IPS-15b (cell line): Measurements from ENCODE around the gene MRM1.
"Not testable (repeated sequence)": the region's sequence is repeated elsewhere in the genome, so short reads cannot be mapped to it uniquely, and the experiment has no call there.

Experiments used
- H3K27me3 ChIP-seq: one replicate; pipeline ENCODE4 v1.6.1; 2013; ENCODE audit warnings: low read length; ENCODE audit not compliant: control insufficient read depth, insufficient read depth
- H3K36me3 ChIP-seq: one replicate; pipeline ENCODE4 v1.6.1; 2013; ENCODE audit warnings: low read length; ENCODE audit not compliant: control insufficient read depth, insufficient read depth
- H3K4me1 ChIP-seq: one replicate; pipeline ENCODE4 v1.6.1; 2013; ENCODE audit warnings: mild to moderate bottlenecking, low read length; ENCODE audit not compliant: control insufficient read depth, insufficient read depth
- H3K4me3 ChIP-seq: one replicate; pipeline ENCODE4 v1.5.1; 2013; ENCODE audit warnings: low read depth, low read length
- H3K9ac ChIP-seq: one replicate; pipeline ENCODE4 v1.6.1; 2013; ENCODE audit warnings: low read depth, mild to moderate bottlenecking, low read length
- H3K9me3 ChIP-seq: one replicate; pipeline ENCODE4 v1.6.1; 2013; ENCODE audit warnings: mild to moderate bottlenecking, low read length; ENCODE audit not compliant: control insufficient read depth, insufficient read depth

MRM1 gene

DNA sequence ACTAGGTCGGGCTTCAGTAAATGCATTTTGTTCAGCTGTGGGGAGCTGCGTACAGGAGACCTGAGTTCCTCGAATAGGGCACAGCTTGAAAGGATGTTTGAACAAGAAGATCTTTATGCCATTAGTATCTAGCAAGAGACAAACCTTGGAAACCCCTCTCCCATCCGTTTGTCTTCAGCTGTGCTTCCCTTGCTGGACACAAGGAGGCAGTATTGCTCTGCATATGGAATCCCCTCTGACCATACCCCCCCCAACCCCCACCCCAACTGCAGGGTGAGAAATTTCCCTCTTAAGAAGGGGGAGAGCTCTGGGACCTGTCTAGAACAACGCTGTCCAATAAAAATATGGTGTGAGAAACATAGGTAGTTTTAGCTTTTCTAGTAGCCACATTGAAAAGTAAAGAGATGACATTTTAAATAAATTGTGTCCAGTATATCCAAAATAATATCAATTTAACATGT is 1.6 kb downstream of the MRM1 start:
- Histone ChIP-seq H3K36me3 (peaks cover 4% of the 10 kb centered on the region), H3K9me3 (no peaks in the 10 kb centered on the region), H3K4me3 (peak overlapping the region; percentile 94)

DNA sequence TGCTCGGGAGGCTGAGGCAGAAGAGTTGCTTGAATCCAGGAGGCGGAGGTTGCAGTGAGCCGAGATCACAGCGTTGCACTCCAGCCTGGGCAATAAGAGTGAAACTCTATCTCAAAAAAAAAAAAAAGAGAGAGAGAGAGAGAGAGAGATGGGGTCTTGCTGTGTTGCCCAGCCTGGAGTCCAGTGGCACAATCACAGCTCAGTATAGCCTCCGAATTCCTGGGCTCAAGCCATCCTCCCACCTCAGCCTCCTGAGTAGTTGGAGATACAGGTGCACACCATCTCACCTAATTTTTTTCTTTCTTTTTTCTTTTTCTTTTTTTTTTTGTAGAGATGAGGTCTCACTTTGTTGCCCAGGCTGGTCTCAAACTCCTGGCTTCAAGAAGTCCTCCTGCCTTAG is 3.6 kb downstream of the MRM1 start:
- H3K27me3 ChIP-seq, H3K9me3 ChIP-seq, H3K36me3 ChIP-seq, H3K9ac ChIP-seq, H3K4me3 ChIP-seq: not testable (repeated sequence)
- H3K4me1 ChIP-seq: peaks cover 12% of the 10 kb centered on the region

More for the DNA sequence above, 1.6 kb downstream of the MRM1 start:
- Histone ChIP-seq H3K9ac (peak overlapping the region; percentile 90), H3K27me3 (no peaks in the 10 kb centered on the region), H3K4me1 (peaks cover 9% of the 10 kb centered on the region)

DNA sequence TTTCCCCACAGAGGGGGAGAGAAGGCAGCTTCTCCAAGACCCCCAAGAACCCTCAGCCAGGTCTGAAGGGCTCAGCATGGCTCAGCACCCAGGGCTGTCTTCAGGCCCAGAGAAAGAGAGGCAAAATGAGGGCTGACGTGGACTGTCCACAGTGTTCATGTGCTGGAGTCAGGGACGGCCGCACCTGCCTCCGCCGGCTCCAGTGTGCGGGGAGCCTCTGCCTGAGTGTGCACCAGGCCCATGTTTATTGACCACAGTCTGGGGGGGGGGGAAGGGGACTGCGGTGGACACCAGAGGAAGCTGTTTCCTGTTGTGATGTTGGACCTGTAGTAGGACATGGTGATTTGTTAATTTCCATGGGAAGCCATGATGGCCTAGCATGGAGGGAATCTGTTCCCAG is 6.9 kb downstream of the MRM1 start:
- Histone ChIP-seq H3K4me3 (no peak overlapping the region), H3K27me3 (no peaks in the 10 kb centered on the region), H3K9ac (no peak overlapping the region), H3K9me3 (no peaks in the 10 kb centered on the region), H3K4me1 (peaks cover 10% of the 10 kb centered on the region), H3K36me3 (peaks cover 2% of the 10 kb centered on the region)

DNA sequence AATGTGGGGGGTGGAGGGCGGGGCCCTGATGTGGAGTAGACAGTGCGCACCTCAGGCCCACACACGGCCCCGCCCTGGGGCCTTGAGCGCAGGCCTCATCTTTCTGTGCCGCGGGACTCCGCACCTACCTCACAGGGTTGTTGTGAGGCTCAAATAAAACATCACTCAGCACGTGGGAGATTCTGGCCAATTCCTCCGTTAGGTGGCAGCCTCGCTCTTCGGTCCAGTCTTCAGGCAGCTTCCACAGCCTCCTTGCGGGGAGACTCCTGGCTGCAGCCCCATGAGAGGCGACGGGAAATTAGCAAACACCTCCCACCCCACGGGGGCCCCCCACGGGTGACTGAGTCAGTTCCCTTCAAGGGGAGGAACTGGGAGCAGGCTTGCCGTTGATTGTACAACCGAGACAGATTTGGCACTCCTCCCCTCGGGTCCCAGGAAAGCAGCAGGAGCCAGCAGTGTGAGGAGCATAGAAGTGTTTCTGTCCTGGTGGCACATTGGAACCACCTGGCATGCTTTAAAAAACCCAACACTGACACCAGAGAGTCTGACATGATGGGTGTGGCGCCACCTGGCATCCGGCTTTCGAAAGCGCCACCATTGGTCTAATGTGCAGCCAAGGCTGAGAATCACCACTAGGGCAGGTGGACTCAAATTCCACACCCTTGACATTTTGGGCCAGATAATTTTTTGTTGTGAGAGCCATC is 7.6 kb downstream of the MRM1 start:
- Histone ChIP-seq H3K9me3 (no peaks in the 10 kb centered on the region), H3K36me3 (peaks cover 2% of the 10 kb centered on the region), H3K4me3 (no peak overlapping the region), H3K9ac (no peak overlapping the region), H3K4me1 (peaks cover 8% of the 10 kb centered on the region), H3K27me3 (no peaks in the 10 kb centered on the region)

DNA sequence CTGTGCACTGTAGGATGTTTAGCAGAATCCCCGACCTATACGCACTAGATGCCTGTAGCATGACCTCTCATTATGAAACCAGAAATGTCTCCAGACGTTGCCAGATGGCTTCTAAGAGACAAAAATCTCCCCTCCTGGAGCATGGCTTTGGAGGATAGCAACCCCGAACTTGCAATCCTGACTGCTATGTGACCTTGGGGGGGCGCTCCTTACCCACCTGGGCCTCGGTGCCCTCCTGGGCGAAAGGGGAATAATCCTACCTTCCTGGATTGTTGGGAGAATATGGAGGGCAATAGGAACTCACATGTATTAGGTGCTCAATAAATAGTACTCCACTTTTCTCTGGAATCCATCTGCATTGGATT is 8.1 kb downstream of the MRM1 start:
- Histone ChIP-seq H3K4me1 (peaks cover 8% of the 10 kb centered on the region), H3K9me3 (no peaks in the 10 kb centered on the region), H3K9ac (no peak overlapping the region), H3K36me3 (peaks cover 2% of the 10 kb centered on the region), H3K4me3 (no peak overlapping the region), H3K27me3 (no peaks in the 10 kb centered on the region)

DNA sequence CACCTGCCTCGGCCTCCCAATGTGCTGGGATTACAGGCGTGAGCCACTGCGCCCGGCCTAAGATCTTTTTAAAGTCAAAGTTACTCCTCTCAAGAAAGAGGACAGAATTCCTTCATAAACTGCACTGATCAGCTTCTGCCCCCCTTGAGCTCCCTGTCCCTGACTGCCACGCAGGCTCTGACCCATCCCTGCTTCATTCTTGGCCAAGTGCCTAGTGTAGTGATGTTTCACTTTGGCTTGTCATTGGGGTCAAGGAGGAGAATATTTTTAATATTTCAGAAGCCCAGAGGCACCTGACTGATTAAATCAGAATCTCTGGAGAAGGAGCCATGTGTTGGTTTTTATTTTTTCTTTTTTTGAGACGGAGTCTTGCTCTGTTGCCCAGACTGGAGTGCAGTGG is 9.1 kb downstream of the MRM1 start:
- Histone ChIP-seq H3K27me3 (no peaks in the 10 kb centered on the region), H3K4me1 (peaks cover 15% of the 10 kb centered on the region), H3K9ac (no peak overlapping the region), H3K4me3 (no peak overlapping the region), H3K36me3 (peaks cover 2% of the 10 kb centered on the region), H3K9me3 (no peaks in the 10 kb centered on the region)

DNA sequence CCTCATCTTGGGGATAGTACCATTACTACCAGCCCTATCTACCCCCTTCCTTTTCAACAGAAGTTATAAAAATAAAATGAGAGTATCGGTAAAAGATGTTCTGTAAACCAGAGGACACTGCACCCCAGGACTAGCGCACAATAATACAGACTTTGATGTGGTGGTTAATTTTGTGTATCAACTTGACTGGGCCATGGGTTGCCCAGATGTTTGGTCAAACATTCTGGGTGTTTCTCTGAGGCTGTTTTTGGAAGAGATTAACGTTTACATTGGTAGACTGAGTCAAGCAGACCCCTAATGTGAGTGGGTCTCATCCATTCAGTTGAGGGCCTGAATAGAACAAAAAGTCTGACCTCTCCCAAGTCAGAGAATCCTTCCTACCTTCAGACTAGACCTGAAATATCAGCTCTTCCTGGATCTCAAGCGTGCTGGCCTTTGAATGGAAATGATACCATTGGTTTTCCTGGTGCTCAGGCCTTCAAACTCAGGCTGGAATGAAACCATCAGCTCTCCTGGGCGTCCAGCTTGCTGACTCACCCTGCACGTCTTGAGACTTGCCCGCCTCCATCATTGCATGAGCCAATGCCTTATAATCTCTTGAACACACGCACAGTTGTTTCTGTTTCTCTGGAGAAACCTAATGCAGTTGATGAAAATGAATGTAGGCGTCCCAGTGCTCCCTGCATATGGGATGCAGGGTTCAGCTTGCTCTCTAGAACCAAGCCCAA is 10.1 kb downstream of the MRM1 start:
- peaks cover 15% of the 10 kb centered on the region for H3K4me1 ChIP-seq
- H3K36me3 ChIP-seq: peaks cover 2% of the 10 kb centered on the region
- H3K4me3 ChIP-seq: no peak overlapping the region
- no peak overlapping the region for H3K9ac ChIP-seq
- H3K9me3 ChIP-seq: no peaks in the 10 kb centered on the region
- no peaks in the 10 kb centered on the region for H3K27me3 ChIP-seq

DNA sequence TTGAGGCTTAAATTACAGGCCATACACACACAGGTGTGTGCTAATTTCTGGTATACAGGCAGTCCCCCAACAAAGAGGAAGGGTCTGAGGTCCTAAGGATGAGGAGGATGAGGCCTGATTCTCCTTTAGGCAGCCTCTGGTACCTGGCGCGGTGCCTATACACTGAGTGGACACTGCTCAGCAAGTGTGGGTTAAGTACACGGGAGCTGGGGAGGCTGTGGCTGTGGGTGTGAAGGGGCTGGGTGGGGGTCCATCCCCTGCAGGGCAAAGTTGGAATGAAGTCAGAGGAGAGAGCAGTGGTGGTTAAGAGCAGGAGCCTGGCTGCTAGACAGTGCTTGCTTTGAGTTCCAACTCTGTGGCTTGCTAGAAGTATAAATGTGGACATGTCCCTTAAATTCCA is 10.9 kb downstream of the MRM1 start:
- Histone ChIP-seq H3K4me3 (no peak overlapping the region), H3K4me1 (peaks cover 15% of the 10 kb centered on the region), H3K9ac (no peak overlapping the region), H3K36me3 (peaks cover 2% of the 10 kb centered on the region), H3K27me3 (no peaks in the 10 kb centered on the region), H3K9me3 (no peaks in the 10 kb centered on the region)

DNA sequence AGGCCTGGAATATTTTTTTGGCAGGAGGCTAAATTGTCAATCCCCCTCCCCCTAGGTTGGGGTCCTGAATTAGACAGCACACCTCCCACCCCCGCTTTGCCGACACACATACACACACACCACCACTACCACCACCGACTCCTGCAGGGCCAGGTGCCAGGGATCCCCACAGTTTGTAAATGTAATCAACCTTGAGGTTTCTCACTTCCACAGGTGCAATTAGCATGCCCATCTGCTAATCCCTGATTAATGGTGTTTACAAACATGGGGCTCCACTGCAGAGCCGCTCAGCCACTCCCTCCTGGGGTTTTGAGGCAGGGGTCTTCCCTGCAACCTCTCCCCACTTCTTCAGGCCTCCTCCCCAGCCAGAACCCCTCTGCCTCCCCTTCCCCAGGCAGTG is 11.8 kb downstream of the MRM1 start:
- Histone ChIP-seq H3K27me3 (no peaks in the 10 kb centered on the region), H3K4me3 (no peak overlapping the region), H3K9me3 (no peaks in the 10 kb centered on the region), H3K36me3 (peaks cover 2% of the 10 kb centered on the region), H3K4me1 (peaks cover 15% of the 10 kb centered on the region), H3K9ac (no peak overlapping the region)

DNA sequence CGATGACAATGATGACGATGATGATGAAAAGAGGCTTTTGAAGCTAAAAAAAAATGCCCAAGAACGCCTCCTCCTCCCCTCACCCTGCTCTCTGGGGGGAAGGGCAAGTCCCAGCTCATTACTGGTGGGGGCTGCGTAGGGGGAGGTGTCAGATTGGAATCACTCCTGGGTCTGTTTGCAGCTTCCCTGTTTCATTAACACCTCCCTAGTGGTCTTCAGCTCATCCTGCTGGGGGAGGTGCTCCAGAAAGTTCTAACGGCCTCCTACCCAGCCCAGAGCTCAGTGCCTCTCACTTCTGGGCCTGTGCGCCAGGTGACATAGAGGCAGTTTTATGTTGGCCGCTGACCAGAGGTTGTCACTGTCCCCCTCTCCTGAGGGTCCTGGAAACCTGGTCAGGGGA is 12.7 kb downstream of the MRM1 start:
- H3K9me3 ChIP-seq: no peaks in the 10 kb centered on the region
- H3K36me3 ChIP-seq: peaks cover 2% of the 10 kb centered on the region
- no peak overlapping the region for H3K9ac ChIP-seq
- no peak overlapping the region for H3K4me3 ChIP-seq
- H3K4me1 ChIP-seq: peaks cover 12% of the 10 kb centered on the region
- H3K27me3 ChIP-seq: no peaks in the 10 kb centered on the region

DNA sequence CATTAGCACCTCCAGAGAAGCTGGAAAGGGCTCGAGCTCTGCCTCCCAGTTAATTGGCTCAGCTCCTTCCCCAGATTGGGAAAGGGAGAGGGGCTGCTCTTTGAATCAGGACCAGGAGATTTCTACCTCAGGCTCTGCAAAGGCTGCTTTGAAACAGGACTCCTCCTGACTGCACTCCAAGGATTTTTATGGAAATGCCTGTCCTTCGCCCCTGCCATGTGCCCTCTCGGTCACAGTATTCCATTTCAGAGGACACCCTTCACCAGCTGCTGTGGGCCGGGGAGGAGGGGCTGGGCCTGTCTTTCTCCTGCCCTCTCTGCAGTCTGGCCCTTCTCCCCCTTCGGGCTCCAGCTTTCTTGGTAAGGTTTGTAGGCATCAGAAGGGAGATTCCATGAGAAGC is 13.6 kb downstream of the MRM1 start:
- Histone ChIP-seq H3K9me3 (no peaks in the 10 kb centered on the region), H3K9ac (no peak overlapping the region), H3K27me3 (no peaks in the 10 kb centered on the region), H3K36me3 (peaks cover 2% of the 10 kb centered on the region), H3K4me1 (peaks cover 11% of the 10 kb centered on the region), H3K4me3 (no peak overlapping the region)
